ENCODE results near the gene GPANK1.

- TF ChIP-seq CTCF (tag by site-specific recombination; IDR thresholded peaks at IDR 0.05), result no peak
- no peak for TF ChIP-seq ZBTB7A (tag by site-specific recombination; IDR thresholded peaks at IDR 0.05; ENCODE audit: low read depth)
- TF ChIP-seq ZNF624 (tag by site-specific recombination; IDR thresholded peaks at IDR 0.05), result no peak
- TF ChIP-seq OVOL3 (tag by site-specific recombination; IDR thresholded peaks at IDR 0.05), result no peak
These were observed 5.7 kb downstream of the GPANK1 start for GRCh38 chr6:31658983-31659648.

All from HEK293 (cell line).